HG02981 (cell line): Measurements from ENCODE around the gene PCDH19.

Source experiments
- ATAC-seq: cut with Tn5 transposase; IDR thresholded peaks from one replicate; pipeline ENCODE4 v1.9.1; 2021; ENCODE audit warnings: mild to moderate bottlenecking, moderate library complexity; ENCODE audit not compliant: unreplicated experiment

The PCDH19 gene

GRCh38 chrX:100316987-100317386 lies 93.1 kb downstream of the PCDH19 start:
- ATAC-seq: no peak

- ATAC-seq: no peak
Observed at GRCh38 chrX:100315566-100315965, 94.5 kb downstream of the PCDH19 start.

- no peak for ATAC-seq
Observed at GRCh38 chrX:100299559-100299958, 110.5 kb downstream of the PCDH19 start.

- ATAC-seq: no peak
Observed at GRCh38 chrX:100297728-100298127, 112.3 kb downstream of the PCDH19 start.

GRCh38 chrX:100296183-100296753 lies 113.8 kb downstream of the PCDH19 start:
- no peak for ATAC-seq

- ATAC-seq: no peak
Observed at GRCh38 chrX:100294965-100295364, 115.1 kb downstream of the PCDH19 start.

GRCh38 chrX:100289066-100289558 lies 121.0 kb downstream of the PCDH19 start:
- no peak for ATAC-seq

GRCh38 chrX:100277231-100277630 lies 132.8 kb downstream of the PCDH19 start:
- no peak for ATAC-seq

GRCh38 chrX:100274916-100275315 lies 135.2 kb downstream of the PCDH19 start:
- no peak for ATAC-seq

GRCh38 chrX:100265179-100265578 lies 144.9 kb downstream of the PCDH19 start:
- ATAC-seq: no peak

GRCh38 chrX:100264200-100264599 lies 145.9 kb downstream of the PCDH19 start:
- peak; percentile 74 for ATAC-seq

GRCh38 chrX:100263650-100264049 lies 146.4 kb downstream of the PCDH19 start:
- no peak for ATAC-seq

- no peak for ATAC-seq
Observed at GRCh38 chrX:100248885-100249493, 161.1 kb downstream of the PCDH19 start.

GRCh38 chrX:100247826-100248225 lies 162.2 kb downstream of the PCDH19 start:
- no peak for ATAC-seq

- ATAC-seq: no peak
Observed at GRCh38 chrX:100244681-100245080, 165.4 kb downstream of the PCDH19 start.
